Measurements from ENCODE around the gene MT1M.

The MT1M gene

DNA sequence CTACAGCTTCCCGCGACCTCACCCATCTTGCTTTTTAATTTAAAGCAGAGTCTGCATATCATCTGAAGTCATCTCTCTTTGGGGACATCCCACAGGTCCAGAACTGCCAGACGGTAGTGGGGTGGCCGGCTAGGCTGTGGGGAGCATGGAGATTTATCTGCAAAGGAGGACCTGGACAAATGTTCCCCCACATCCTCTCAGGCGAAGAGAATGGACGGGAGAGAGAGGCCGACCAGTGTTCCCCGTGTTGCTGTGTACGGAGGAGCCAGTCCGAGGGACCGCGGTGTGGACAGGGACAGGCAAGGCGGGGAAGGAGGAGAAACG is 665 bp upstream of the MT1M start:
- H3K9ac ChIP-seq (ENCODE audit: low read length) = peak overlapping the region; percentile 87
- DNase-seq (ENCODE audit: low read depth) = no peak
- H3K4me3 ChIP-seq (ENCODE audit: low read length) = peak overlapping the region; percentile 84
- H3K4me1 ChIP-seq (ENCODE audit: control insufficient read depth, insufficient read depth, low read length) = peaks cover 11% of the 10 kb centered on the region
- H3K9me3 ChIP-seq (ENCODE audit: control insufficient read depth, low read length) = no peaks in the 10 kb centered on the region
- no peaks in the 10 kb centered on the region for H3K36me3 ChIP-seq (ENCODE audit: control insufficient read depth, insufficient read depth, low read length, severe bottlenecking)
- H3K27me3 ChIP-seq (replicated peaks; ENCODE audit: control insufficient read depth, insufficient read depth, low read length) = no peaks in the 10 kb centered on the region

DNA sequence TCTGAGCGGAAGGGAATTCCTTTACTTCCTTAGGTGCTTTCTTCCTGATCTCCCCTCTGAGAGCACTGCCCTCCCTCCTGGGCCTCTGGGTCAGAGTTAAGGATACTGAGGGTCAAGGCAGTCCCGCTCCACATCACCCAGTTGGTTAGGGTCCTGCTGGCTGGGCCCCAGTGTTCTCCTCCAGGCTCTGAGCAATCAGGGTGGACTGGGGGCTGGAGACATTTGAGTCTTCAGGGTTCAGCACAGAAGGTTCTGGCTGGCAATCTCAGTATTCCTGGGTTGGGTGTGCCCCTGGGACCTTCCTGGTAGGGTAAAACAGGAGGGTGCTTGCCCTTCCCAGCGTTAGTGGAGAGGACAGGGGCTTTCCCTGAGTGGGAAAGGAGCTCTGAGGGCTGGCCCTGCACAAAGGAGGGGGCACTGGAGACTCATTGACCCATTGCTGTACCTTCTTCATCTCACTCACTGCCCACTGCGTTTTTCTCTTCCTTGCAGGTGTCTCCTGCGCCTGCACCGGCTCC is 448 bp downstream of the MT1M start:
- H3K27me3 ChIP-seq (replicated peaks; ENCODE audit: control insufficient read depth, insufficient read depth, low read length) = no peaks in the 10 kb centered on the region
- peak overlapping the region; percentile 87 for H3K9ac ChIP-seq (ENCODE audit: low read length)
- no peaks in the 10 kb centered on the region for H3K36me3 ChIP-seq (ENCODE audit: control insufficient read depth, insufficient read depth, low read length, severe bottlenecking)
- H3K9me3 ChIP-seq (ENCODE audit: control insufficient read depth, low read length) = no peaks in the 10 kb centered on the region
- DNase-seq (ENCODE audit: low read depth) = no peak
- H3K4me3 ChIP-seq (ENCODE audit: low read length) = peak overlapping the region; percentile 84
- peaks cover 9% of the 10 kb centered on the region for H3K4me1 ChIP-seq (ENCODE audit: control insufficient read depth, insufficient read depth, low read length)

DNA sequence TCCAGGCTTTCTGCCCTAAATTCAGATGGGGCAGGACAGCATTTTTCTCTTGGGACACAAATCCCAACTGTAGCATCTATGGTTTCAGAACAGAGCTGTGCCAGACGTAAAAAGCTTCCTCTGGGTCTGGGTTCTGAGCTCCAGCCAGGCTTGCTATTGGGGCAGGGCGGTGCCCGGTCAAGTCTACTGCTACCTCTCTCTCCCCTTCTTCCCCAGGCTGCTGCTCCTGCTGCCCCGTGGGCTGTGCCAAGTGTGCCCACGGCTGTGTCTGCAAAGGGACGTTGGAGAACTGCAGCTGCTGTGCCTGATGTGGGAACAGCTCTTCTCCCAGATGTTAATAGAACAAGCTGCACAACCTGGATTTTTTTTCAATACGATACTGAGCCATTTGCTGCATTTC is 1.1 kb downstream of the MT1M start:
- H3K9me3 ChIP-seq (ENCODE audit: control insufficient read depth, low read length) = no peaks in the 10 kb centered on the region
- peaks cover 13% of the 10 kb centered on the region for H3K4me1 ChIP-seq (ENCODE audit: control insufficient read depth, insufficient read depth, low read length)
- DNase-seq (ENCODE audit: low read depth) = no peak
- H3K9ac ChIP-seq (ENCODE audit: low read length) = no peak overlapping the region
- H3K36me3 ChIP-seq (ENCODE audit: control insufficient read depth, insufficient read depth, low read length, severe bottlenecking) = no peaks in the 10 kb centered on the region
- H3K27me3 ChIP-seq (replicated peaks; ENCODE audit: control insufficient read depth, insufficient read depth, low read length) = no peaks in the 10 kb centered on the region
- peak overlapping the region; percentile 84 for H3K4me3 ChIP-seq (ENCODE audit: low read length)

DNA sequence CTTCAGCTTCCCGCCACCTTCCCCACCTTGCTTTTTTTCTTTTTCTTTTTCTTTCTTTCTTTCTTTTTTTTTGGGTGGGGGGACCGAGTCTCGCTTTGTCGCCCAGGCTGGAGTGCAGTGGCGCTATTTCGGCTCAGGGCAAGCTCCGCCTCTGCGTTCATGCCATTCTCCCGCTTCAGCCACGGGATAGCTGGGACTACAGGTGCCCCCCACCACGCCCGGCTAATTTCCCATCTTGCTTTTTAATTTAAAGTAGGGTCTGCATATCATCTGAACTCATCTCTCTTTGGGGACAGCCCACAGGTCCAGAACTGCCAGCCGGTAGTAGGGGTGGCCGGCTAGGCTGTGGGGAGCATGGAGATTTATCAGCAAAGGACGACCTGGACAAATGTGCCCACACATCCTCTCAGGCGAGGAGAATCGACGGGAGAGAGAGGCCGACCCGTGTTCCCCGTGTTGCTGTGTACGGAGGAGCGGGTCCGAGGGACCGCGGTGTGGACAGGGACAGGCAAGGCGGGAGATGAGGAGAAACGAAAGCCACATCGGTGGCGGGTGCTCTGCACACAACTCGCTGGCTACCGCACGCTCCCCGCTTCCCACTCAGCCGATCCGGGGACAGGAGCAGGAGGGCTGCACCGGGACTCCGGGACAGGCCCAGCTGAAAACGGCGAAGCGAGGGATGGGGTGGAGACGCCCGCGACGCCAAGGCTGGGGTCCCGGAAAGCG is 2.4 kb downstream of the MT1M start:
- no peak overlapping the region for H3K4me3 ChIP-seq (ENCODE audit: low read length)
- H3K9ac ChIP-seq (ENCODE audit: low read length) = no peak overlapping the region
- H3K4me1 ChIP-seq (ENCODE audit: control insufficient read depth, insufficient read depth, low read length) = peaks cover 15% of the 10 kb centered on the region

DNA sequence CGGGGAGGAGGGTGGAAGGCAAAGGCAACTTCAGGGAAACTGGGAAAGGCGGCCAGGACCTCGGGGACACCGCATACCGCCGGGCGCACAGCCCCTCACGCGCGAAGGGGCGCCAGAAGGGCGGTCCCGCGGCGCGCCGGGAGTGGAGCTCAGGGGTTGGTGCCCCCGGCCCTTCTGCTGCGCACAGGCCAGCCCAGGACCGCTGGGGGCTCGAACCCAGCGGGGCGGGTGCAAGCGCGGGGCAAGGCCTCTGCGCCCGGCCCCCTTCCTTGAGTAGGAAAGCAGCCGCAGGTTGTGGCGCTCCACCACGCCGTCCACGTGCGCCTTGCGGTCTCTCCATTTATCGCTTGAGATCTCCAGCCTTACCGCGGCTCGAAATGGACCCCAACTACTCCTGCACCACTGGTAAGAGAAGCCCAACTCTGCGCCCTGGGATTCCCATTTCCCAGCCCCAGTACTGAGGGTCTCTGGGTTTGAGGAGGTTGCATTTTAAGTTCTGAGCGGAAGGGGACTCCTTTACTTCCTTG is 3.0 kb downstream of the MT1M start:
- H3K9ac ChIP-seq (ENCODE audit: low read length) = no peak overlapping the region
- H3K9me3 ChIP-seq (ENCODE audit: control insufficient read depth, low read length) = no peaks in the 10 kb centered on the region
- no peaks in the 10 kb centered on the region for H3K27me3 ChIP-seq (replicated peaks; ENCODE audit: control insufficient read depth, insufficient read depth, low read length)
- no peaks in the 10 kb centered on the region for H3K36me3 ChIP-seq (ENCODE audit: control insufficient read depth, insufficient read depth, low read length, severe bottlenecking)
- H3K4me3 ChIP-seq (ENCODE audit: low read length) = no peak overlapping the region
- no peak for DNase-seq (ENCODE audit: low read depth)
- peaks cover 15% of the 10 kb centered on the region for H3K4me1 ChIP-seq (ENCODE audit: control insufficient read depth, insufficient read depth, low read length)

More for the DNA sequence above, 2.4 kb downstream of the MT1M start:
- no peaks in the 10 kb centered on the region for H3K9me3 ChIP-seq (ENCODE audit: control insufficient read depth, low read length)
- H3K36me3 ChIP-seq (ENCODE audit: control insufficient read depth, insufficient read depth, low read length, severe bottlenecking) = no peaks in the 10 kb centered on the region
- peak; percentile 17 for DNase-seq (ENCODE audit: low read depth)
- H3K27me3 ChIP-seq (replicated peaks; ENCODE audit: control insufficient read depth, insufficient read depth, low read length) = no peaks in the 10 kb centered on the region

DNA sequence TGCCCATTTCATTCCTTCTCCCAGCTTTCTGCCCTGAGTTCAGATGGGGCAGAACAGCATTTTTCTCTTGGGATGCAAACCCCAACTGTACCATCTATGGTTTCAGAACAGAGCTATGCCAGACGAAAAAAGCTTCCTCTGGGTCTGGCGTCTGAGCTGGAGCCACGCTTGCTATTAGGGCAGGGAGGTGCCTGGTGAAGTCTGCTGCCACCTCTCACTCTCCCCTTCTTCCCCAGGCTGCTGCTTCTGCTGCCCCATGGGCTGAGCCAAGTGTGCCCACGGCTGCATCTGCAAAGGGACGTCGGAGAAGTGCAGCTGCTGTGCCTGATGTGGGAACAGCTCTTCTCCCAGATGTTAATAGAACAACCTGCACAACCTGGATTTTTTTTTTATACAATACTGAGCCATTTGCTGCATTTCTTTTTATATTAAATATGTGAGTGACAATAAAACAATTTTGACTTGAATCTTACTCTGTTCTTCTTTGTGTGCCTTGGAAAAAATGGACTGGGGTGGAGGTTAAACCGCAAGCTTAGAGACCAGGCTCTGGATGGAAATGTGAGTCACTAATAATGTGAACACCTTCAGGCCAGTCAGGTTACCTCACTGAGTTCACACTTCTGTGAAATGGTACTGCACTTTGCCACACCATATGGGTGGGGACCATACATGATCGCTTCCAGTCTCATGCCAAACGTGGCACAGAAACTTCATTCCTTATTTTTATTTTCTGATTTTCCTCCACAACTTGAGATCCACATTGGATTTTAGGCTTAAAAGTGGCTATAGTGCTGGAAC is 4.4 kb downstream of the MT1M start:
- H3K4me3 ChIP-seq (ENCODE audit: low read length) = no peak overlapping the region
- no peaks in the 10 kb centered on the region for H3K9me3 ChIP-seq (ENCODE audit: control insufficient read depth, low read length)
- H3K4me1 ChIP-seq (ENCODE audit: control insufficient read depth, insufficient read depth, low read length) = peaks cover 14% of the 10 kb centered on the region
- no peak overlapping the region for H3K9ac ChIP-seq (ENCODE audit: low read length)
- H3K27me3 ChIP-seq (replicated peaks; ENCODE audit: control insufficient read depth, insufficient read depth, low read length) = no peaks in the 10 kb centered on the region
- no peak for DNase-seq (ENCODE audit: low read depth)
- no peaks in the 10 kb centered on the region for H3K36me3 ChIP-seq (ENCODE audit: control insufficient read depth, insufficient read depth, low read length, severe bottlenecking)

DNA sequence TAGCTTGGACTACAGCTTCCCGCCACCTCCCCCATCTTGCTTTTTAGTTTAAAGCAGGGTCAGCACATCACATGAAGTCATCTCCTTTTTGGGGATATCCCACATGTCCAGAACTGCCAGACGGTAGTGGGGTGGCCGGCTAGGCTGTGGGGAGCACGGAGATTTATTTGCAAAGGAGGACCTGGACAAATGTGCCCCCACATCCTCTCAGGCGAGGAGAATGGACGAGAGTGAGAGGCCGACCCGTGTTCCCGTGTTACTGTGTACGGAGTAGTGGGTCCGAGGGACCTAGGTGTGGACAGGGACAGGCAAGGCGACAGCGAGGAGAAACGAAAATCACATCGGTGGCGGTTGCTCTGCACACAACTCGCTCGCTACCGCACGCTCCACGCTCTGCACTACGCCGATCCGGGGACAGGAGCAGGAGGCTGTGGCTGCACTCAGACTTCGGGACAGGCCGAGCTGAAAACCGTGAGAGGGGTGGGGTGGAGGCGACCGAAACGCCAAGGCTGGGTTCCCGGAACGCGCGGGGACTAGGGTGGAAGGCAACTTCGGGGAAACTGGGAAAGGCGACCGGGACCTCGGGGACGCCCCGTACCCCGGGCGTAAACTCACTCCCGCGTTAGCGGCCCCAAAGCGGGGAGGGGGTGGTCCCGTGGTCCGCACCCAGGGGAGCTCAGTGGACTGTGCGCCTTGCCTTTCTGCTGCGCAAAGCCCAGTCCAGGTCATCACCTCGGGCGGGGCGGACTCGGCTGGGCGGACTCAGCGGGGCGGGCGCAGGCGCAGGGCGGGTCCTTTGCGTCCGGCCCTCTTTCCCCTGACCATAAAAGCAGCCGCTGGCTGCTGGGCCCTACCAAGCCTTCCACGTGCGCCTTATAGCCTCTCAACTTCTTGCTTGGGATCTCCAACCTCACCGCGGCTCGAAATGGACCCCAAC is 5.6 kb downstream of the MT1M start, which contains the start of gene MT1A:
Gene MT1A (plus strand): TSS at position 853 of the 937 bp plus-strand sequence. CDS start 73 bp downstream, at position 926.
- H3K9me3 ChIP-seq (ENCODE audit: control insufficient read depth, low read length) = no peaks in the 10 kb centered on the region
- H3K9ac ChIP-seq (ENCODE audit: low read length) = peak within 1 kb of the TSS; percentile 77
- H3K4me1 ChIP-seq (ENCODE audit: control insufficient read depth, insufficient read depth, low read length) = peaks cover 13% of the 10 kb centered on the region
- no peaks in the 10 kb centered on the region for H3K36me3 ChIP-seq (ENCODE audit: control insufficient read depth, insufficient read depth, low read length, severe bottlenecking)
- no peaks in the 10 kb centered on the region for H3K27me3 ChIP-seq (replicated peaks; ENCODE audit: control insufficient read depth, insufficient read depth, low read length)
- peak; percentile 39 for DNase-seq (ENCODE audit: low read depth)
- H3K4me3 ChIP-seq (ENCODE audit: low read length) = peak within 1 kb of the TSS; percentile 81

DNA sequence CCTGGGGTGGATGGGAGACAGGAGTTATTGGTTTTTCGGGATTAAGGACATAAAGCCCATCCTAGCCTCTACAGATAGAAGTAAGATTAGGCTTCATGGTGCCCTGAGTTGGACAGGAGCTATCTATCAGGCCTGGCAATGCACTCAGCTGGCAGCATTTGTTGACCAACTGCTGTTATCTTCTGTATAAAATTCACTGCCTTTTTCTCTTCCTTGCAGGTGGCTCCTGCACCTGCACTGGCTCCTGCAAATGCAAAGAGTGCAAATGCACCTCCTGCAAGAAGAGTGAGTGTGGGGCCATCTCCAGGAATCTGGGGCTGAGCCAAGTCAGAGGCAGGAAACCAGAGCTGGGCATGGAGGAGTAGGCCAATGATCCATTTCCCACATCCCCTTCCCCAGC is 6.6 kb downstream of the MT1M start:
- peaks cover 20% of the 10 kb centered on the region for H3K4me1 ChIP-seq (ENCODE audit: control insufficient read depth, insufficient read depth, low read length)
- H3K4me3 ChIP-seq (ENCODE audit: low read length) = no peak overlapping the region
- no peaks in the 10 kb centered on the region for H3K9me3 ChIP-seq (ENCODE audit: control insufficient read depth, low read length)
- DNase-seq (ENCODE audit: low read depth) = no peak
- no peaks in the 10 kb centered on the region for H3K36me3 ChIP-seq (ENCODE audit: control insufficient read depth, insufficient read depth, low read length, severe bottlenecking)
- H3K9ac ChIP-seq (ENCODE audit: low read length) = no peak overlapping the region
- H3K27me3 ChIP-seq (replicated peaks; ENCODE audit: control insufficient read depth, insufficient read depth, low read length) = peaks cover 3% of the 10 kb centered on the region

DNA sequence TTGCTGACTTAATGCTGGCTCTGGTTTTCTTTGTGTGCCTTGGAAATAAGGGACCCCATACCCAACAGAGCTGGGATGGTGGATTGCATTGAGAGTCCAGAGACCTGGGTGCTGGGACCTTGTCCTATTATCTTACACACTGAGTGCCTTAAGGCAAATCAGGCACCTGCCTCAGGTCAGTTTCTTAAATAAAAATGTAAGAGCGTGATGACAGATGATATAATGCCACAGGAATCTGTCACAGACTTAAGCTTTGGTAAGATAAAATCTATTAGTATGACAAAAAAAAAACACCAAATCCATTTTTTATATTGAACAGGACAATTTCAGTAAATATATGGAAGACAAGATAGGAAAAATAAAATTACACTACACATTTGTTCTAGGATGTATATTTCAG is 7.6 kb downstream of the MT1M start:
- H3K36me3 ChIP-seq (ENCODE audit: control insufficient read depth, insufficient read depth, low read length, severe bottlenecking) = no peaks in the 10 kb centered on the region
- no peaks in the 10 kb centered on the region for H3K9me3 ChIP-seq (ENCODE audit: control insufficient read depth, low read length)
- H3K27me3 ChIP-seq (replicated peaks; ENCODE audit: control insufficient read depth, insufficient read depth, low read length) = peaks cover 9% of the 10 kb centered on the region
- DNase-seq (ENCODE audit: low read depth) = no peak
- peaks cover 20% of the 10 kb centered on the region for H3K4me1 ChIP-seq (ENCODE audit: control insufficient read depth, insufficient read depth, low read length)
- no peak overlapping the region for H3K9ac ChIP-seq (ENCODE audit: low read length)
- no peak overlapping the region for H3K4me3 ChIP-seq (ENCODE audit: low read length)

DNA sequence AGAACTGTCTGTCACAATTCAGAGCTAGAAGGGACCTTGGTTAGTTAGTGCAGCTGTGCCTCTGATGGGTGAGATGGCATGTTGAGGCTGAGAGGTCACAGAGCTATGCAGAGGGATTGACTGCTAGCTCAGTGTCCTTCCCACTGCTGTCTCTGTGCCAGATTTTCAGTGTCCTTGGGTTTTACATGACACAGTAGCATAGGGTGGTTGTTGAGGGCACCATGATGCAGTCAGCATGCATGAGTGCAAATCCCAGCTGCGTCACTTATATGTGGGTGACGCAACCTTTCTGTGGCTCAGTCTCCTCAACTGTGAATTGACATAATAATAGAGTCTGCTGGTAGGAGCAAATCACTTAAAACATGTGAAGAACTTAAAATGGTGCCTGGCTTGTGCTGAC is 8.7 kb downstream of the MT1M start:
- H3K9ac ChIP-seq (ENCODE audit: low read length) = no peak overlapping the region
- H3K4me3 ChIP-seq (ENCODE audit: low read length) = no peak overlapping the region
- no peaks in the 10 kb centered on the region for H3K9me3 ChIP-seq (ENCODE audit: control insufficient read depth, low read length)
- H3K36me3 ChIP-seq (ENCODE audit: control insufficient read depth, insufficient read depth, low read length, severe bottlenecking) = no peaks in the 10 kb centered on the region
- DNase-seq (ENCODE audit: low read depth) = no peak
- peaks cover 16% of the 10 kb centered on the region for H3K27me3 ChIP-seq (replicated peaks; ENCODE audit: control insufficient read depth, insufficient read depth, low read length)
- peaks cover 20% of the 10 kb centered on the region for H3K4me1 ChIP-seq (ENCODE audit: control insufficient read depth, insufficient read depth, low read length)
